HG03558 (cell line): ENCODE measurements around the gene CTNNAL1.

Source experiments
- ATAC-seq: cut with Tn5 transposase; IDR thresholded peaks from one replicate; pipeline ENCODE4 v1.9.1; 2021; ENCODE audit warnings: moderate number of reproducible peaks; ENCODE audit not compliant: unreplicated experiment; ENCODE audit errors: extremely low read depth

CTNNAL1 gene

DNA sequence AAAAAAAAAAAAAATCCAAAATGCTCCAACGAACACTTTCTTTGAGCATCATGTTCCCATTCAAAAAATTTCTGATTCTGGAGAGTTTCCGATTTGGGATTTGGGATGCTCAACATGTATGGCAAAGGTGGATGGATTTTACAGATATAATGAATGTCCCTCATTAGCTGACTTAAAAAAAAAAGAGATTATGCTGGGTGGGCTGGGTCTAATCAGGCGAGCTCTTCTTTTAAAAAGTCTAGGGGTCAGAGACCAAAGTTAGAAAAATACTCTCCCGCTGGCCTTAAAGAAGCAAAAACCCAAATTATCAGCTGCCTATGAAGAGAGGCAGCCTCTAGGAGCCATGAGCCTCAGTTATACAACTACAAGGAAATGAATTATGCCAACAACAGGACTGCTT lies 15.2 kb upstream of the CTNNAL1 start:
- ATAC-seq = no peak

GRCh38 chr9:109027176-109027575 lies 13.9 kb upstream of the CTNNAL1 start:
- ATAC-seq = no peak

- no peak for ATAC-seq
These were observed 13.0 kb upstream of the CTNNAL1 start for GRCh38 chr9:109026306-109026705.

- no peak for ATAC-seq
These were observed 9.6 kb upstream of the CTNNAL1 start for GRCh38 chr9:109022873-109023272.

GRCh38 chr9:109020581-109021511 lies 7.5 kb upstream of the CTNNAL1 start:
- ATAC-seq = no peak

- ATAC-seq = no peak
These were observed 6.8 kb upstream of the CTNNAL1 start for GRCh38 chr9:109020113-109020512.

DNA sequence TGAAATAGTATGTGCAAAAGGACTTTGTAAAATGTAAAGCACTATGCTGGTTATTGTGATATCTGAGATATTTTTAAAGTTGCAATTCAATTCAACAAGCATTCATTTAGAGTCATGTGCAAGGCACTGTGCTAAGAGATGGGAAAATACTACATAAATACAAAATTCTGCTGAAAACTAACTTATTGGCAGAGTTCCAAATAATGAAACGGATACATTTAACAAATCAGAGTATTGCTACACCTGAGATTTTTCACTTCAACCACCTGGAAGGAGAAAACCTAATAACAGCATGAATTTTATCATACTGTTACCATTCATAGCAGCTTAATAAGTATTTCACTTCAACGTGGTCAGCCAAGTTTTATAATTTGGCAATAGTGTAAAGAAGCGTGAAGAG lies 6.1 kb upstream of the CTNNAL1 start:
- ATAC-seq = no peak

DNA sequence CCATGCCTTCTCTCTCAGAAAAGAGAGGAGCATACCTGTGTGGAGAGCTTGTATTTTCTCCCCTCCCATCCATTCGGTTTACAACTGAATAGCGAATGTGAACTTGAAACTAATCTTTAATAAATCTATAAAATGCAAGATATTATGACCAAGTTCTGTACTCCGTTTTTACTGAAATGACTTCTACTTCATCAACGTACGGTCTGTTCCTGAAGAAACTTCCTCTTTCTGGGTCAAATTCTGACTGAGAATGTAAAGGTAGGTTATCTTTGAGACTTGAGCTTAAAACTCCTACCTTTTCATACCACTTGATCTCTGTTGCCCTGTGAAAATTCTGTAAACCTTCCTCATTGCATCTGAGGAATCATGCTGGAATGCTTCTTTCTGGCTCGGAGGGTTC lies 4.2 kb upstream of the CTNNAL1 start:
- no peak for ATAC-seq

- ATAC-seq = no peak
These were observed 3.8 kb upstream of the CTNNAL1 start for GRCh38 chr9:109017061-109017460.

- ATAC-seq = no peak
These were observed 2.8 kb upstream of the CTNNAL1 start for GRCh38 chr9:109016132-109016531.

GRCh38 chr9:109014608-109015280 lies 1.4 kb upstream of the CTNNAL1 start:
- ATAC-seq = no peak

DNA sequence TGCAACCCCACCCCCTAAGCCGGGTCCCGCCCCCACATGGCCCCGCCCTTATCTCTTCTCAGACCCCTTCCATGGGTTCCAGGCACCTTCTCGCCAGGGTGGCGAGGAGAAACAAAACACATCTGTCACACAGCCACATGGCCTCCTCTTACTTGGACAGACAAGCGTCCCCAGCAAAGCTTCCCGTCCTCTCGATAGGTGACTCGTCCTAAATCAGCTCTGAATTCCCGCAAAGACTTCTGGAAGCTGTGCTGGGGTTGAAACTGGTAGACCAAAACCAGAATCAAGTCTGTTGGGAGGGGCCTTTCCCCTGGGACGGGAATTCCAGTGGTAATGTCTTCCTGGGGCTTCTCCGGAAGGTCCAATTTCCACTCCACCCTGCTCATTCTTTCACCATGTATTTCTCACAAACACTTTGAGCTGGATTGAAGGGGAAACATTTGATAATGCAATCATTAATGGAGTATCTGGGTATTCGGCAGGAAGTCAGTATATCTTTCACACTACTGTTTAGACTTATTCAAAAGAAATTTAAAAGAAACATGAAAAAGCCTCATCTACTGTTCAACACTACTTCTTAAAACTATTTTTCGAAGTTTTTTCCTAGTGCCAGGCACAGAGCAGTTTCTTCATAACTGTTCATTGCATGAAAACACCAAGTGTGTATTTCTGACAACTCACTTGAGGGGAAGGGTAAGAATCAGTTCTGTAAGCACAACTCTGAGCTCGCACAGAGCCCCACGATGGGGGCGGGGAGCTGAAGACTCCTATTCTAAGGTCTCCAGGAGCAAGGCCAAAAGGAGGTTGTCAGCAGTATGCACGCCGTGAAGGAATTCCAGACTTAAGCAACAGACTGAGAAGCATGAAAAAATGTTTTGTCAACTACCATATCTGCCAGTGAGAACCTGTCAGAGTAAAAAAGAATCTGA lies 644 bp upstream of the CTNNAL1 start:
- ATAC-seq = no peak

- no peak for ATAC-seq
These were observed 1.1 kb downstream of the CTNNAL1 start for GRCh38 chr9:109012009-109012875.

GRCh38 chr9:109011231-109011671 lies 2.0 kb downstream of the CTNNAL1 start:
- no peak for ATAC-seq

GRCh38 chr9:109010746-109011145 lies 2.6 kb downstream of the CTNNAL1 start:
- peak; percentile 32 for ATAC-seq

- ATAC-seq = no peak
These were observed 7.6 kb downstream of the CTNNAL1 start for GRCh38 chr9:109005678-109006077.

- no peak for ATAC-seq
These were observed 10.2 kb downstream of the CTNNAL1 start for GRCh38 chr9:109003116-109003515.

- no peak for ATAC-seq
These were observed 11.2 kb downstream of the CTNNAL1 start for GRCh38 chr9:109002141-109002540.

- no peak for ATAC-seq
These were observed 12.0 kb downstream of the CTNNAL1 start for GRCh38 chr9:109001275-109001676.
